Body of pancreas (tissue), 4 donors: Measurements from ENCODE around the gene SEZ6L.

ENCODE experiments used
- CTCF ChIP-seq, 7 experiments: fragments of 450-650 bp in 4 of 7; fragments of 200-600 bp in 3 of 7; sonication (generic) in 3 of 7; IDR thresholded peaks; one replicate each; pipeline ENCODE4 v1.5.1; 2016 to 2019; ENCODE audit warnings: antibody characterized with exemption in 7 of 7
- POLR2A ChIP-seq, 3 donors: fragments of 450-650 bp; IDR thresholded peaks; one replicate each; pipeline ENCODE4 v1.6.1; 2016; ENCODE audit warnings: antibody characterized with exemption in 3 of 3, mild to moderate bottlenecking in 2 of 3

GRCh38 chr22:26265281-26265680 is 96.0 kb downstream of the SEZ6L start:
- TF ChIP-seq POLR2A (IDR thresholded peaks at IDR 0.05) (no peak), CTCF (IDR thresholded peaks at IDR 0.05) (no peak)
